ENCODE data around the gene ARHGEF9.

Gene ARHGEF9

GRCh38 chrX:63746715-63747114, 38.3 kb downstream of the ARHGEF9 start:
- in situ Hi-C loops (cut with HindIII; ENCODE audit: low sequenced_read_pairs) = no loop called here

- in situ Hi-C loops (cut with HindIII; ENCODE audit: low sequenced_read_pairs) = no loop called here
Measured at GRCh38 chrX:63746278-63746677, 38.7 kb downstream of the ARHGEF9 start.

- in situ Hi-C loops (cut with HindIII; ENCODE audit: low sequenced_read_pairs) = no loop called here
Measured at GRCh38 chrX:63744850-63745394, 40.1 kb downstream of the ARHGEF9 start.

- in situ Hi-C loops (cut with HindIII; ENCODE audit: low sequenced_read_pairs) = no loop called here
Measured at GRCh38 chrX:63743596-63743995, 41.4 kb downstream of the ARHGEF9 start.

GRCh38 chrX:63740382-63740781, 44.6 kb downstream of the ARHGEF9 start:
- in situ Hi-C loops (cut with HindIII; ENCODE audit: low sequenced_read_pairs) = no loop called here

GRCh38 chrX:63739885-63740284, 45.1 kb downstream of the ARHGEF9 start:
- in situ Hi-C loops (cut with HindIII; ENCODE audit: low sequenced_read_pairs) = no loop called here

- in situ Hi-C loops (cut with HindIII; ENCODE audit: low sequenced_read_pairs) = no loop called here
Measured at GRCh38 chrX:63738696-63739095, 46.3 kb downstream of the ARHGEF9 start.

GRCh38 chrX:63737131-63737921, 47.7 kb downstream of the ARHGEF9 start:
- in situ Hi-C loops (cut with HindIII; ENCODE audit: low sequenced_read_pairs) = no loop called here

- in situ Hi-C loops (cut with HindIII; ENCODE audit: low sequenced_read_pairs) = no loop called here
Measured at GRCh38 chrX:63735882-63736281, 49.1 kb downstream of the ARHGEF9 start.

GRCh38 chrX:63720293-63720692, 64.7 kb downstream of the ARHGEF9 start:
- in situ Hi-C loops (cut with HindIII; ENCODE audit: low sequenced_read_pairs) = no loop called here

GRCh38 chrX:63719633-63720032, 65.4 kb downstream of the ARHGEF9 start:
- in situ Hi-C loops (cut with HindIII; ENCODE audit: low sequenced_read_pairs) = no loop called here

GRCh38 chrX:63718010-63718694, 66.9 kb downstream of the ARHGEF9 start:
- in situ Hi-C loops (cut with HindIII; ENCODE audit: low sequenced_read_pairs) = no loop called here

GRCh38 chrX:63713526-63713925, 71.5 kb downstream of the ARHGEF9 start:
- in situ Hi-C loops (cut with HindIII; ENCODE audit: low sequenced_read_pairs) = no loop called here

GRCh38 chrX:63708801-63709200, 76.2 kb downstream of the ARHGEF9 start:
- in situ Hi-C loops (cut with HindIII; ENCODE audit: low sequenced_read_pairs) = no loop called here

GRCh38 chrX:63702556-63702955, 82.5 kb downstream of the ARHGEF9 start:
- in situ Hi-C loops (cut with HindIII; ENCODE audit: low sequenced_read_pairs) = no loop called here

GRCh38 chrX:63686878-63687714, 97.9 kb downstream of the ARHGEF9 start:
- in situ Hi-C loops (cut with HindIII; ENCODE audit: low sequenced_read_pairs) = no loop called here

- in situ Hi-C loops (cut with HindIII; ENCODE audit: low sequenced_read_pairs) = no loop called here
Measured at GRCh38 chrX:63680423-63680822, 104.6 kb downstream of the ARHGEF9 start.

- in situ Hi-C loops (cut with HindIII; ENCODE audit: low sequenced_read_pairs) = no loop called here
Measured at GRCh38 chrX:63679432-63679831, 105.6 kb downstream of the ARHGEF9 start.

GRCh38 chrX:63675716-63676115, 109.3 kb downstream of the ARHGEF9 start:
- in situ Hi-C loops (cut with HindIII; ENCODE audit: low sequenced_read_pairs) = no loop called here

GRCh38 chrX:63673896-63674295, 111.1 kb downstream of the ARHGEF9 start:
- in situ Hi-C loops (cut with HindIII; ENCODE audit: low sequenced_read_pairs) = no loop called here

- in situ Hi-C loops (cut with HindIII; ENCODE audit: low sequenced_read_pairs) = no loop called here
Measured at GRCh38 chrX:63664741-63665140, 120.3 kb downstream of the ARHGEF9 start.

Data from DLD1 (cell line).